B cell (primary cell): ENCODE data around the gene CDC42BPG. TPM values are rescaled to one million over a fixed set of nuclear protein-coding genes. Genes with fewer than 3 reads are reported as not detected.

Experiments used
- ATAC-seq: fragments of 200-7000 bp; cut with Tn5 transposase; one replicate; pipeline ENCODE4 v1.10.0; 2021; ENCODE audit warnings: low read depth, mild to moderate bottlenecking, moderate number of reproducible peaks, moderate library complexity
- CTCF ChIA-PET: fragments of 350-600 bp; sonication (Branson Sonifier 250); formaldehyde crosslinking; loops from one replicate; lab custom pipeline; 2021; ENCODE audit warnings: antibody characterized with exemption, inconsistent platforms; lab: Charles Lee
- POLR2A ChIA-PET: fragments of 350-600 bp; sonication (Branson Sonifier 250); formaldehyde crosslinking; loops from one replicate; lab custom pipeline; 2021; ENCODE audit warnings: antibody characterized with exemption; lab: Charles Lee
- DNase-seq: peaks from one replicate; pipeline ENCODE4 v3.0.0; 2013
- H2AFZ ChIP-seq: 2 replicates; pipeline ENCODE4 v1.6.1; 2012; ENCODE audit warnings: mild to moderate bottlenecking, low read depth, low read length; ENCODE audit not compliant: insufficient read depth, poor library complexity, severe bottlenecking
- H3K27ac ChIP-seq, 2 donors: 1 replicate in 1 of 2; 2 replicates in 1 of 2; pipeline ENCODE4 v1.5.1; 2012 to 2013; ENCODE audit warnings: low read length in 2 of 2, mild to moderate bottlenecking in 2 of 2, moderate library complexity in 1 of 2
- H3K27me3 ChIP-seq, 4 experiments: fragments of 200-600 bp in 1 of 4; sonication (generic) in 1 of 4; replicated peaks in 1 of 4; 1 replicate in 2 of 4; 2 replicates in 2 of 4; pipeline versions ENCODE4 v1.6.1 to v1.7.0; 2013 to 2016; ENCODE audit warnings: low read length in 3 of 4, mild to moderate bottlenecking in 2 of 4, mixed read lengths in 1 of 4, moderate library complexity in 1 of 4; ENCODE audit not compliant: insufficient read depth in 4 of 4, control insufficient read depth in 3 of 4; ENCODE audit errors: control extremely low read depth in 1 of 4
- H3K36me3 ChIP-seq, 2 experiments: replicated peaks in 1 of 2; 1 replicate in 1 of 2; 2 replicates in 1 of 2; pipeline versions ENCODE4 v1.6.1 to v1.7.1; 2013; ENCODE audit warnings: low read length in 1 of 2; ENCODE audit not compliant: insufficient read depth in 2 of 2, control insufficient read depth in 1 of 2; ENCODE audit errors: control extremely low read depth in 1 of 2, extremely low read depth in 1 of 2
- H3K4me1 ChIP-seq, 2 donors: fragments of 200-600 bp in 1 of 2; sonication (generic) in 1 of 2; 1 replicate in 1 of 2; 2 replicates in 1 of 2; pipeline versions ENCODE4 v1.5.1 to v1.6.1; 2013 to 2017; ENCODE audit warnings: low read length in 2 of 2; ENCODE audit not compliant: control insufficient read depth in 2 of 2, insufficient read depth in 2 of 2
- H3K4me2 ChIP-seq: replicated peaks from 2 replicates; pipeline ENCODE3; 2012; ENCODE audit warnings: mild to moderate bottlenecking, low read depth, low read length; ENCODE audit not compliant: poor library complexity, severe bottlenecking
- H3K4me3 ChIP-seq, 5 experiments: fragments of 200-600 bp in 1 of 5; sonication (generic) in 1 of 5; 1 replicate in 3 of 5; 2 replicates in 2 of 5; pipeline versions ENCODE4 v1.5.1 to v1.7.0; 2011 to 2016; ENCODE audit warnings: low read length in 4 of 5, mild to moderate bottlenecking in 4 of 5, low read depth in 2 of 5, control low read depth in 1 of 5, moderate library complexity in 1 of 5; ENCODE audit not compliant: insufficient read depth in 1 of 5; ENCODE audit errors: control extremely low read depth in 1 of 5, extremely low read depth in 1 of 5
- H3K79me2 ChIP-seq: fragments of 200-600 bp; sonication (generic); one replicate; pipeline ENCODE4 v1.6.0; 2016; ENCODE audit warnings: low read length; ENCODE audit not compliant: control insufficient read depth, insufficient read depth
- H3K9ac ChIP-seq: fragments of 200-600 bp; sonication (generic); 2 replicates; pipeline ENCODE4 v1.6.1; 2017; ENCODE audit warnings: mild to moderate bottlenecking, low read length, moderate library complexity
- H3K9me3 ChIP-seq, 3 donors: one replicate each; pipeline versions ENCODE4 v1.6.1 to v1.7.1; 2013; ENCODE audit warnings: low read length in 2 of 3; ENCODE audit not compliant: control insufficient read depth in 2 of 3, insufficient read depth in 1 of 3; ENCODE audit errors: control extremely low read depth in 1 of 3
- H4K20me1 ChIP-seq: 2 replicates; pipeline ENCODE4 v1.6.0; 2012; ENCODE audit warnings: mild to moderate bottlenecking, low read length; ENCODE audit not compliant: insufficient read depth, control insufficient read depth, poor library complexity, severe bottlenecking
- H3K27ac Mint-ChIP-seq: one replicate; pipeline ENCODE4 v1.8.0; 2021; ENCODE audit warnings: mixed read lengths
- H3K27me3 Mint-ChIP-seq: one replicate; pipeline ENCODE4 v1.8.0; 2021; ENCODE audit warnings: mixed read lengths
- H3K4me1 Mint-ChIP-seq: one replicate; pipeline ENCODE4 v1.8.0; 2021; ENCODE audit warnings: mixed read lengths
- H3K4me3 Mint-ChIP-seq: one replicate; pipeline ENCODE4 v1.8.0; 2021; ENCODE audit warnings: mixed read lengths
- H3K9me3 Mint-ChIP-seq: one replicate; pipeline ENCODE4 v1.8.0; 2022; ENCODE audit warnings: mixed read lengths; ENCODE audit not compliant: insufficient read depth
- CTCF ChIP-seq: fragments of 200-600 bp; IDR thresholded peaks from one replicate; pipeline ENCODE4 v1.8.0; 2022; ENCODE audit warnings: antibody characterized with exemption, mild to moderate bottlenecking
- EZH2 ChIP-seq: IDR thresholded peaks from 2 replicates; pipeline ENCODE4 v1.6.1; 2012; ENCODE audit warnings: borderline replicate concordance, low read depth, mild to moderate bottlenecking, moderate library complexity, low read length; ENCODE audit not compliant: insufficient read depth, poor library complexity, severe bottlenecking
- WGBS: methylation state at CpG from one replicate; pipeline ENCODE4 v1.1.5; 2013; ENCODE audit warnings: missing lambda C conversion rate; ENCODE audit not compliant: insufficient coverage; 5-methylcytosine and 5-hydroxymethylcytosine counted together
- intact Hi-C: fragments of 100-400 bp; cut with micrococcal nuclease; formaldehyde crosslinking; loops from one replicate; pipeline ENCODE4 v1.10.0; 2022
- polyA plus RNA-seq: library from polyadenylated mRNA; depleted of rRNA; stranded (reverse); fragments of >200 nt; gene quantifications from 2 replicates; pipeline ENCODE4 v1.2.3, GENCODE V29; 2012
- total RNA-seq, 2 donors: library from RNA; stranded (reverse); fragments of 120-200 nt in 1 of 2; gene quantifications; 1 replicate in 1 of 2; 2 replicates in 1 of 2; pipeline versions ENCODE4 v1.2.3 to v1.2.4, GENCODE V29; 2013 to 2022

CDC42BPG gene
- total and polyA plus RNA-seq, 2 donors (not counting 1 experiment from before 2014, with no cell fraction given): 3.7 to 8.7 TPM

DNA sequence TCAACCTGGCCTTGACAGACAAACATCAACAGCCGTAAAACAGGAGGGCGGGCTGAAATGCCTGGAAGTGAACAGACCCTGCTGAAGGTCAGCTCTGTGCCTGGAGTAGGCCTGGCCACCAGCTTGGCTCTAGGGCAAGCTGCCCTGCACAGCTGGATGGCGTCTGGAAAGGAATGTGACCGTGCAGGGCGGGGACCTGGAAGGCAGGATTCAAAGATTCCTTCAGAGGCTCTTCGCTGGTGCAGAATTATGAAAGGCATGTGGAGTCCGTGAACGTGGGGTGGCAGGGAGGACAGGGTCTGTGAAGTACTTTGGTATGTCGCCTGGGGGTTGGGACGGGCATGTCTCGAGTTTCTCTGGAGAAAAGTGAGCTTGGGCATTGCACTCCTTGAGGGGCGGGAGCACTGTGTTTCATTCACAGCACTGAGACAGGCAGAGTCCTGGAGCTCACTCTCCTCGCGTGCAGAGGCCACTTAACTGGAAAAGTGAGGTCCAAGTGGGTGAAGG lies 32.4 kb upstream of the CDC42BPG start:
- Histone ChIP-seq H3K9ac (peak overlapping the region; percentile 99), H3K27me3 (no peaks in the 10 kb centered on the region), H2AFZ (no peak overlapping the region), H3K4me3 (peak overlapping the region; percentile 78 to 99 (median 92)), H3K4me2 (peak overlapping the region; percentile 95), H3K27ac (peak overlapping the region; percentile 47 to 79), H3K9me3 (peaks cover 0 to 4% (median 0%) of the 10 kb centered on the region in 3 donors), H3K36me3 (peaks cover 0 to 34% of the 10 kb centered on the region in 2 experiments), H3K79me2 (peaks cover 65% of the 10 kb centered on the region), H3K4me1 (peaks cover 64 to 76% of the 10 kb centered on the region in 2 donors), H4K20me1 (peaks cover 62% of the 10 kb centered on the region)
- intact Hi-C loops: no loop called here
- DNase-seq (no peak), ATAC-seq (no peak)
- no peaks in the 10 kb centered on the region for H3K27me3 Mint-ChIP-seq
- H3K9me3 Mint-ChIP-seq: no peaks in the 10 kb centered on the region
- H3K4me1 Mint-ChIP-seq: peaks cover 76% of the 10 kb centered on the region
- peak overlapping the region; percentile 95 for H3K4me3 Mint-ChIP-seq
- no peak for TF ChIP-seq EZH2
- no peak for TF ChIP-seq CTCF
- ChIA-PET CTCF (interaction anchor here (0.7 to 30.2 kb wide), 4 partner anchors 11 to 21 kb away, joined by 3 to 1254 read pairs (median 29); partner anchors contain the start of gene CDC42BPG), POLR2A (interaction anchor here (1.0 to 10.0 kb wide), 7 partner anchors 9 to 258 kb away, joined by 3 to 158 read pairs (median 7); partner anchors contain the start of gene ARL2)
- WGBS: 58% methylated on average over 14 of the region's 14 CpGs
- peak overlapping the region; percentile 94 for H3K27ac Mint-ChIP-seq

- H2AFZ ChIP-seq: no peak overlapping the region
- 39% methylated on average over 11 of the region's 11 CpGs for WGBS
- ChIA-PET POLR2A (interaction anchor here (3.6 to 10.0 kb wide), 3 partner anchors 11 to 26 kb away, joined by 20 to 158 read pairs (median 50); no protein-coding TSS in a partner anchor), CTCF (interaction anchor here (1.4 to 30.2 kb wide), 3 partner anchors 12 to 20 kb away, joined by 3 to 1254 read pairs (median 55); partner anchors contain the start of gene CDC42BPG)
- peaks cover 70 to 82% of the 10 kb centered on the region in 2 donors for H3K4me1 ChIP-seq
- intact Hi-C loops: no loop called here
- H3K4me3 Mint-ChIP-seq: peak overlapping the region; percentile 95
- no peaks in the 10 kb centered on the region for H3K9me3 Mint-ChIP-seq
- no peaks in the 10 kb centered on the region for H3K27me3 ChIP-seq
- peak overlapping the region; percentile 99 for H3K9ac ChIP-seq
- peak overlapping the region; percentile 94 for H3K27ac Mint-ChIP-seq
- no peaks in the 10 kb centered on the region for H3K27me3 Mint-ChIP-seq
- no peak for DNase-seq
- peaks cover 80% of the 10 kb centered on the region for H3K4me1 Mint-ChIP-seq
- H3K4me2 ChIP-seq: peak overlapping the region; percentile 95
- peaks cover 0 to 40% of the 10 kb centered on the region in 2 experiments for H3K36me3 ChIP-seq
- H3K4me3 ChIP-seq: peak overlapping the region; percentile 55 to 99 (median 92)
- TF ChIP-seq CTCF: no peak
- TF ChIP-seq EZH2: no peak
- peaks cover 68% of the 10 kb centered on the region for H4K20me1 ChIP-seq
- H3K27ac ChIP-seq: peak overlapping the region in 1 of 2 donors; percentile 24
- no peak for ATAC-seq
- H3K79me2 ChIP-seq: peaks cover 71% of the 10 kb centered on the region
- H3K9me3 ChIP-seq: peaks cover 0 to 4% (median 0%) of the 10 kb centered on the region in 3 donors
Measured at GRCh38 chr11:64876229-64876750, 31.8 kb upstream of the CDC42BPG start.
